Liver (tissue), 9 donors: Measurements from ENCODE around the gene IGF2R. TPM values are rescaled to one million over a fixed set of nuclear protein-coding genes. Genes with fewer than 3 reads are reported as not detected.

ENCODE experiments used
- DNase-seq: peaks from one replicate; pipeline ENCODE4 v3.0.0-alpha.2; 2017; ENCODE audit warnings: low spot score
- H3K27ac ChIP-seq, 2 donors: one replicate each; pipeline ENCODE4 v1.7.0; 2013; ENCODE audit warnings: inconsistent platforms in 2 of 2, low read length in 2 of 2, control low read depth in 1 of 2, low read depth in 1 of 2, mild to moderate bottlenecking in 1 of 2
- H3K27me3 ChIP-seq, 4 donors: one replicate each; pipeline versions ENCODE4 v1.6.1 to v1.7.0; 2013; ENCODE audit warnings: low read length in 3 of 4, inconsistent platforms in 1 of 4, mild to moderate bottlenecking in 1 of 4, moderate library complexity in 1 of 4; ENCODE audit not compliant: control insufficient read depth in 4 of 4, insufficient read depth in 4 of 4
- H3K36me3 ChIP-seq, 4 donors: one replicate each; pipeline versions ENCODE4 v1.6.1 to v1.7.0; 2013; ENCODE audit warnings: low read length in 3 of 4, mild to moderate bottlenecking in 3 of 4, low read depth in 1 of 4, moderate library complexity in 1 of 4; ENCODE audit not compliant: control insufficient read depth in 4 of 4, insufficient read depth in 3 of 4
- H3K4me1 ChIP-seq, 4 donors: one replicate each; pipeline versions ENCODE4 v1.6.1 to v1.7.0; 2013; ENCODE audit warnings: low read length in 3 of 4, mild to moderate bottlenecking in 3 of 4, moderate library complexity in 1 of 4; ENCODE audit not compliant: control insufficient read depth in 4 of 4, insufficient read depth in 4 of 4
- H3K4me3 ChIP-seq, 3 donors: one replicate each; pipeline versions ENCODE4 v1.6.1 to v1.7.0; 2013; ENCODE audit warnings: low read length in 3 of 3, control low read depth in 1 of 3, low read depth in 1 of 3, mild to moderate bottlenecking in 1 of 3
- H3K9ac ChIP-seq, 2 donors: one replicate each; pipeline ENCODE4 v1.7.0; 2013; ENCODE audit warnings: low read length in 2 of 2, mild to moderate bottlenecking in 2 of 2, moderate library complexity in 2 of 2, control low read depth in 1 of 2, low read depth in 1 of 2
- H3K9me3 ChIP-seq, 4 donors: one replicate each; pipeline versions ENCODE4 v1.6.1 to v1.7.0; 2013; ENCODE audit warnings: low read length in 3 of 4; ENCODE audit not compliant: control insufficient read depth in 4 of 4
- ATF3 ChIP-seq: IDR thresholded peaks from 2 replicates; pipeline ENCODE4 v1.6.1; 2016; ENCODE audit warnings: antibody characterized with exemption
- CTCF ChIP-seq: fragments of 150-350 bp; IDR thresholded peaks from 2 replicates; pipeline ENCODE4 v1.5.1; 2017; ENCODE audit warnings: improper control_type of control experiment, low read depth, low read length; ENCODE audit not compliant: missing input control
- EGR1 ChIP-seq, 2 donors: IDR thresholded peaks; 2 replicates each; pipeline ENCODE4 v1.6.1; 2016 to 2018; ENCODE audit warnings: antibody characterized with exemption in 2 of 2, low read depth in 2 of 2
- FOXA2 ChIP-seq: IDR thresholded peaks from 2 replicates; pipeline ENCODE4 v1.6.1; 2016; ENCODE audit warnings: antibody characterized with exemption
- GABPA ChIP-seq, 2 donors: IDR thresholded peaks in 1 of 2; conservative IDR thresholded peaks in 1 of 2; 2 replicates each; pipeline ENCODE4 v1.6.1; 2016; ENCODE audit warnings: antibody characterized with exemption in 2 of 2, mild to moderate bottlenecking in 1 of 2, moderate library complexity in 1 of 2
- HNF4A ChIP-seq, 2 donors: conservative IDR thresholded peaks; 2 replicates each; pipeline ENCODE4 v1.6.1; 2016; ENCODE audit warnings: antibody characterized with exemption in 2 of 2, mild to moderate bottlenecking in 2 of 2
- HNF4G ChIP-seq: IDR thresholded peaks from 2 replicates; pipeline ENCODE4 v1.6.1; 2016; ENCODE audit warnings: antibody characterized with exemption
- RAD21 ChIP-seq, 2 donors: IDR thresholded peaks; 2 replicates each; pipeline ENCODE4 v1.6.1; 2016; ENCODE audit warnings: antibody characterized with exemption in 2 of 2, mild to moderate bottlenecking in 2 of 2
- REST ChIP-seq: IDR thresholded peaks from 2 replicates; pipeline ENCODE4 v1.6.1; 2016; ENCODE audit warnings: antibody characterized with exemption, mild to moderate bottlenecking
- RXRA ChIP-seq, 2 donors: IDR thresholded peaks; 2 replicates each; pipeline ENCODE4 v1.6.1; 2017 to 2018; ENCODE audit warnings: antibody characterized with exemption in 2 of 2, mild to moderate bottlenecking in 1 of 2
- SP1 ChIP-seq: IDR thresholded peaks from 2 replicates; pipeline ENCODE4 v1.6.1; 2018; ENCODE audit warnings: antibody characterized with exemption, mild to moderate bottlenecking
- TAF1 ChIP-seq: conservative IDR thresholded peaks from 2 replicates; pipeline ENCODE4 v1.6.1; 2016; ENCODE audit warnings: antibody characterized with exemption, mild to moderate bottlenecking
- YY1 ChIP-seq: IDR thresholded peaks from 2 replicates; pipeline ENCODE4 v1.6.1; 2016; ENCODE audit warnings: antibody characterized with exemption, mild to moderate bottlenecking
- WGBS: extraction: QIAGEN DNeasy Blood & Tissue Kit; methylation state at CpG from one replicate; pipeline ENCODE4 v1.1.7; 2013; 5-methylcytosine and 5-hydroxymethylcytosine counted together
- polyA plus RNA-seq, 2 donors: library from polyadenylated mRNA; stranded (reverse) in 1 of 2; unstranded in 1 of 2; fragments of 200-250 nt in 1 of 2; fragments of >200 nt in 1 of 2; fragmentation: Nextera tagmentation in 1 of 2; extraction: Ambion mirVana in 1 of 2; gene quantifications; one replicate each; pipeline versions ENCODE4 v1.2.1 to v1.2.3, GENCODE V29; 2013 to 2015
- total RNA-seq, 2 donors: library from RNA; depleted of rRNA; stranded (reverse); fragments of >200 nt; gene quantifications; one replicate each; pipeline ENCODE4 v1.2.3, GENCODE V29; 2014
- donor health status: healthy.
- donor health status: healthy.
- donor health status: healthy.
- donor health status: healthy.
- donor health status: healthy.

The IGF2R gene
- total and polyA plus RNA-seq, 4 donors = 16.6 to 84.9 (median 45.7) TPM

- peak overlapping the region; percentile 76 to 87 for H3K27ac ChIP-seq
- H3K9ac ChIP-seq = peak overlapping the region in 1 of 2 donors; percentile 7
- H3K4me1 ChIP-seq = peaks cover 3 to 32% (median 12%) of the 10 kb centered on the region in 4 donors
- WGBS = 60% methylated on average over 14 of the region's 14 CpGs
- peak; percentile 60 for DNase-seq
- H3K27me3 ChIP-seq = no peaks in the 10 kb centered on the region
- TF ChIP-seq CTCF (peak; percentile 52), REST (no peak), YY1 (peak; percentile 79), RAD21 (IDR thresholded peaks at IDR 0.05) (peak; percentile 75 to 78), RXRA (IDR thresholded peaks at IDR 0.05) (no peak)
- no peak overlapping the region for H3K4me3 ChIP-seq
- peaks cover 3 to 29% (median 27%) of the 10 kb centered on the region in 4 donors for H3K36me3 ChIP-seq
- no peaks in the 10 kb centered on the region for H3K9me3 ChIP-seq
These were observed 134.3 kb downstream of the IGF2R start for GRCh38 chr6:160102956-160103824.

DNA sequence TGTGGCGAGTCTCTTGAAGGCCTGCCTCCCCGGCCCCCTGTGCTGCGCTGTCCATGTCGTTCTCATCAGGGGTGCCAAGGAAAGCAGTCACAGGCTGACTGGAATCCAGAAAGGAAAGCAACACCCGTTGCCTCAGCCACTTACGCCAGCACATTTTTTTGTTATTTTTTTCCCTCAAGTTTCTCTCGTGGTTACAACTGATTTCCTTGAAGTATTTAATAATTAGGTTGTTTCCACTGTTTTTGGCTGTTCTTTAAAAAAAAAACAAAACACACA is 134.9 kb downstream of the IGF2R start:
- Histone ChIP-seq H3K27me3 (no peaks in the 10 kb centered on the region), H3K9ac (no peak overlapping the region), H3K9me3 (no peaks in the 10 kb centered on the region), H3K36me3 (peaks cover 3 to 29% (median 27%) of the 10 kb centered on the region in 4 donors), H3K4me1 (peaks cover 3 to 32% (median 12%) of the 10 kb centered on the region in 4 donors), H3K4me3 (no peak overlapping the region), H3K27ac (no peak overlapping the region)
- no peak for TF ChIP-seq YY1
- TF ChIP-seq FOXA2 = no peak
- WGBS = 88% methylated on average over 7 of the region's 7 CpGs
- DNase-seq = no peak

DNA sequence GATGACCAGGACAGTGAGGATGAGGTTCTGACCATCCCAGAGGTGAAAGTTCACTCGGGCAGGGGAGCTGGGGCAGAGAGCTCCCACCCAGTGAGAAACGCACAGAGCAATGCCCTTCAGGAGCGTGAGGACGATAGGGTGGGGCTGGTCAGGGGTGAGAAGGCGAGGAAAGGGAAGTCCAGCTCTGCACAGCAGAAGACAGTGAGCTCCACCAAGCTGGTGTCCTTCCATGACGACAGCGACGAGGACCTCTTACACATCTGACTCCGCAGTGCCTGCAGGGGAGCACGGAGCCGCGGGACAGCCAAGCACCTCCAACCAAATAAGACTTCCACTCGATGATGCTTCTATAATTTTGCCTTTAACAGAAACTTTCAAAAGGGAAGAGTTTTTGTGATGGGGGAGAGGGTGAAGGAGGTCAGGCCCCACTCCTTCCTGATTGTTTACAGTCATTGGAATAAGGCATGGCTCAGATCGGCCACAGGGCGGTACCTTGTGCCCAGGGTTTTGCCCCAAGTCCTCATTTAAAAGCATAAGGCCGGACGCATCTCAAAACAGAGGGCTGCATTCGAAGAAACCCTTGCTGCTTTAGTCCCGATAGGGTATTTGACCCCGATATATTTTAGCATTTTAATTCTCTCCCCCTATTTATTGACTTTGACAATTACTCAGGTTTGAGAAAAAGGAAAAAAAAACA is 136.1 kb downstream of the IGF2R start:
- Histone ChIP-seq H3K9me3 (no peaks in the 10 kb centered on the region), H3K4me1 (peaks cover 3 to 28% (median 11%) of the 10 kb centered on the region in 4 donors), H3K9ac (no peak overlapping the region), H3K27ac (no peak overlapping the region), H3K36me3 (peaks cover 3 to 29% (median 27%) of the 10 kb centered on the region in 4 donors), H3K27me3 (no peaks in the 10 kb centered on the region), H3K4me3 (no peak overlapping the region)
- DNase-seq = no peak
- WGBS = 93% methylated on average over 20 of the region's 20 CpGs
- TF ChIP-seq REST (no peak), HNF4G (no peak), GABPA (IDR thresholded peaks at IDR 0.05 in 1 of 2, conservative IDR thresholded peaks at IDR 0.05 in 1 of 2) (no peak), CTCF (no peak), ATF3 (no peak), RAD21 (IDR thresholded peaks at IDR 0.05) (no peak), TAF1 (no peak), HNF4A (conservative IDR thresholded peaks at IDR 0.05) (no peak), EGR1 (IDR thresholded peaks at IDR 0.05; ENCODE audit: low read depth in 2 of 2) (no peak), SP1 (no peak)
